HepG2 (cell line): ENCODE results near the gene GAS5. TPM values are rescaled to one million over a fixed set of nuclear protein-coding genes. Genes with fewer than 3 reads are reported as not detected.
A peak's percentile ranks its signal among the peaks of the same experiment; 100 is the strongest.

Source experiments
- CBX1 ChIP-seq: IDR thresholded peaks from one replicate; pipeline ENCODE4 v1.6.1; 2016; ENCODE audit warnings: antibody characterized with exemption, low read depth
- CC2D1A ChIP-seq: sonication (generic); formaldehyde crosslinking; IDR thresholded peaks from 2 replicates; pipeline ENCODE4 v1.8.1; 2023; ENCODE audit warnings: mild to moderate bottlenecking, missing genetic modification reagents
- EZH2 ChIP-seq: conservative IDR thresholded peaks from 2 replicates; pipeline ENCODE4 v1.6.1; 2012; ENCODE audit warnings: mild to moderate bottlenecking, low read depth, low read length, moderate library complexity
- GATA4 ChIP-seq: sonication (generic); IDR thresholded peaks from 2 replicates; pipeline ENCODE4 v1.6.1; 2016; ENCODE audit warnings: antibody characterized with exemption, low read depth, borderline replicate concordance
- HOXA3 ChIP-seq: sonication (generic); formaldehyde crosslinking; IDR thresholded peaks from 2 replicates; pipeline ENCODE4 v1.5.0; 2020; ENCODE audit warnings: missing genetic modification reagents
- IKZF4 ChIP-seq: sonication (generic); formaldehyde crosslinking; IDR thresholded peaks from 2 replicates; pipeline ENCODE4 v1.5.1; 2020; ENCODE audit warnings: borderline replicate concordance, mild to moderate bottlenecking, low read depth, missing genetic modification reagents; ENCODE audit errors: not compliant biosample characterization
- MATR3 ChIP-seq: sonication (generic); formaldehyde crosslinking; IDR thresholded peaks from 2 replicates; pipeline ENCODE4 v1.4.0; 2020; ENCODE audit warnings: missing genetic modification reagents
- ZBTB49 ChIP-seq: sonication (generic); formaldehyde crosslinking; IDR thresholded peaks from 2 replicates; pipeline ENCODE4 v1.4.0; 2020; ENCODE audit warnings: missing genetic modification reagents, borderline replicate concordance
- ZNF350 ChIP-seq: sonication (generic); formaldehyde crosslinking; IDR thresholded peaks from 2 replicates; pipeline ENCODE4 v1.4.0; 2020; ENCODE audit warnings: mild to moderate bottlenecking, low read depth, missing genetic modification reagents, borderline replicate concordance
- ZNF451 ChIP-seq: sonication (generic); formaldehyde crosslinking; IDR thresholded peaks from 2 replicates; pipeline ENCODE4 v1.5.0; 2020; ENCODE audit warnings: mild to moderate bottlenecking, missing genetic modification reagents
- ZNF546 ChIP-seq: sonication (generic); formaldehyde crosslinking; conservative IDR thresholded peaks from 2 replicates; pipeline ENCODE4 v1.8.1; 2023; ENCODE audit warnings: mild to moderate bottlenecking, missing genetic modification reagents
- ZSCAN21 ChIP-seq: sonication (generic); formaldehyde crosslinking; IDR thresholded peaks from 2 replicates; pipeline ENCODE4 v1.8.0; 2022; ENCODE audit warnings: mild to moderate bottlenecking, missing genetic modification reagents, moderate library complexity, borderline replicate concordance
- ZSCAN22 ChIP-seq: sonication (generic); formaldehyde crosslinking; IDR thresholded peaks from 2 replicates; pipeline ENCODE4 v1.4.0; 2020; ENCODE audit warnings: mild to moderate bottlenecking, missing genetic modification reagents
- polyA plus RNA-seq, 8 experiments: library from polyadenylated mRNA; depleted of rRNA in 3 of 8; stranded (reverse) in 7 of 8; unstranded in 1 of 8; fragments of >200 nt; fragmentation: Illumina TruSeq in 4 of 8; extraction: Trizol in 4 of 8; gene quantifications; 2 replicates each; pipeline versions ENCODE4 v1.2.1 to v1.2.3, GENCODE V29; 2011 to 2016; ENCODE audit warnings: low read depth in 4 of 8, missing spikeins in 1 of 8, mixed read lengths in 1 of 8; ENCODE audit not compliant: insufficient read depth in 1 of 8
- total RNA-seq, 5 experiments: library from RNA; depleted of rRNA; stranded (reverse); fragments of >200 nt; fragmentation: Illumina TruSeq; extraction: Trizol; gene quantifications; 2 replicates each; pipeline ENCODE4 v1.2.3, GENCODE V29; 2016; ENCODE audit warnings: low read depth in 1 of 5
- TF ChIP-seq, protein P1 (sequence below): sonication (generic); formaldehyde crosslinking; conservative IDR thresholded peaks from 2 replicates; pipeline ENCODE4 v1.8.0; 2022; ENCODE audit warnings: mild to moderate bottlenecking, moderate library complexity, missing genetic modification reagents
- TF ChIP-seq, protein P2 (sequence below): sonication (generic); formaldehyde crosslinking; IDR thresholded peaks from 2 replicates; pipeline ENCODE4 v1.5.0; 2020; ENCODE audit warnings: mild to moderate bottlenecking, missing genetic modification reagents, borderline replicate concordance

GAS5 gene
- total and polyA plus RNA-seq, 2 of the 13 experiments (the other 11 are each of a cell fraction or from before 2014, with no cell fraction given) = 352 to 738 TPM

DNA sequence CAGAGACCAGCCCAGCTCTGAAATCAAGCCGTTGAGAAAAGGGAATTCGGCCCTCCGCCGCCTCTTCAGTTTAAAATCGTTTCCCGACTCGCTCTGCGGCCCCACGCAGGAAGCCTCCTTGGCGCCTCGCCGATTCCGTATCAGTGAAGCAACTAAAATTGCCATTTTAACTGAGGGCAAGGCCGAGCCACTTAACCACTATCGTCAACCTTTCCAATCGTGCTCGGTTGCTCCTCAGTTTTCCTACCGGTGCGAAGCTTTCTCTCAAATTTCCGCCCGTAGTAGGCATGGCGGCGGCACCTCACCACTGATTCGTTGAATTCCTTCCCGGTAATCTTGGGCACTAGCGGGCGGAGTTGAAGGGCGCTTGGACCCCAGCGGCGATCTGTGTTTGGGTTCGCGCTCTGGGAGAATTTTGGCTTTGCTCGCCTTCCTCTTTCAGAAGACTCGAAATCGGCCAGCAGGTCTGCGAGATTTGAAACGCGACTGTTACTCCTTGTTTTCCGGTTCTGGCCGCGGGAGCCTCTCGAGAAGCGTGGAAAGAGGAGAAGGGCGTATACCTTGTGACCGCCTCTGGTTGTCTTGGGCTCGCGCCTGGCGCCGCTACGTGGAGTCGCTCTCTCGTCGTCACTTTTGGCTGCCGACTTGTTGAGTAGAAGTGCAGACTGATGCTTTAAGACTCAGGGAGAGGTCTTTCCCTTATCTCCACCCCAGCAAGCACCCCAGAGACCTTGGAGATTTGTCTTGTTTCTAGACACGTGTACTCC, 43.3 kb downstream of the GAS5 start, which contains the start of the genes CENPL and DARS2 (continued):
- TF ChIP-seq ZBTB49 (CRISPR knock-in tag) = no peak
- no peak for TF ChIP-seq GATA4
- no peak for TF ChIP-seq IKZF4
- TF ChIP-seq ZSCAN21 (CRISPR knock-in tag) = peak; percentile 89
- TF ChIP-seq, protein P1, sequence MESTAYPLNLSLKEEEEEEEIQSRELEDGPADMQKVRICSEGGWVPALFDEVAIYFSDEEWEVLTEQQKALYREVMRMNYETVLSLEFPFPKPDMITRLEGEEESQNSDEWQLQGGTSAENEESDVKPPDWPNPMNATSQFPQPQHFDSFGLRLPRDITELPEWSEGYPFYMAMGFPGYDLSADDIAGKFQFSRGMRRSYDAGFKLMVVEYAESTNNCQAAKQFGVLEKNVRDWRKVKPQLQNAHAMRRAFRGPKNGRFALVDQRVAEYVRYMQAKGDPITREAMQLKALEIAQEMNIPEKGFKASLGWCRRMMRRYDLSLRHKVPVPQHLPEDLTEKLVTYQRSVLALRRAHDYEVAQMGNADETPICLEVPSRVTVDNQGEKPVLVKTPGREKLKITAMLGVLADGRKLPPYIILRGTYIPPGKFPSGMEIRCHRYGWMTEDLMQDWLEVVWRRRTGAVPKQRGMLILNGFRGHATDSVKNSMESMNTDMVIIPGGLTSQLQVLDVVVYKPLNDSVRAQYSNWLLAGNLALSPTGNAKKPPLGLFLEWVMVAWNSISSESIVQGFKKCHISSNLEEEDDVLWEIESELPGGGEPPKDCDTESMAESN (CRISPR knock-in tag) = peak; percentile 20; the same call in 1 of the 2 replicates
- TF ChIP-seq, protein P2, sequence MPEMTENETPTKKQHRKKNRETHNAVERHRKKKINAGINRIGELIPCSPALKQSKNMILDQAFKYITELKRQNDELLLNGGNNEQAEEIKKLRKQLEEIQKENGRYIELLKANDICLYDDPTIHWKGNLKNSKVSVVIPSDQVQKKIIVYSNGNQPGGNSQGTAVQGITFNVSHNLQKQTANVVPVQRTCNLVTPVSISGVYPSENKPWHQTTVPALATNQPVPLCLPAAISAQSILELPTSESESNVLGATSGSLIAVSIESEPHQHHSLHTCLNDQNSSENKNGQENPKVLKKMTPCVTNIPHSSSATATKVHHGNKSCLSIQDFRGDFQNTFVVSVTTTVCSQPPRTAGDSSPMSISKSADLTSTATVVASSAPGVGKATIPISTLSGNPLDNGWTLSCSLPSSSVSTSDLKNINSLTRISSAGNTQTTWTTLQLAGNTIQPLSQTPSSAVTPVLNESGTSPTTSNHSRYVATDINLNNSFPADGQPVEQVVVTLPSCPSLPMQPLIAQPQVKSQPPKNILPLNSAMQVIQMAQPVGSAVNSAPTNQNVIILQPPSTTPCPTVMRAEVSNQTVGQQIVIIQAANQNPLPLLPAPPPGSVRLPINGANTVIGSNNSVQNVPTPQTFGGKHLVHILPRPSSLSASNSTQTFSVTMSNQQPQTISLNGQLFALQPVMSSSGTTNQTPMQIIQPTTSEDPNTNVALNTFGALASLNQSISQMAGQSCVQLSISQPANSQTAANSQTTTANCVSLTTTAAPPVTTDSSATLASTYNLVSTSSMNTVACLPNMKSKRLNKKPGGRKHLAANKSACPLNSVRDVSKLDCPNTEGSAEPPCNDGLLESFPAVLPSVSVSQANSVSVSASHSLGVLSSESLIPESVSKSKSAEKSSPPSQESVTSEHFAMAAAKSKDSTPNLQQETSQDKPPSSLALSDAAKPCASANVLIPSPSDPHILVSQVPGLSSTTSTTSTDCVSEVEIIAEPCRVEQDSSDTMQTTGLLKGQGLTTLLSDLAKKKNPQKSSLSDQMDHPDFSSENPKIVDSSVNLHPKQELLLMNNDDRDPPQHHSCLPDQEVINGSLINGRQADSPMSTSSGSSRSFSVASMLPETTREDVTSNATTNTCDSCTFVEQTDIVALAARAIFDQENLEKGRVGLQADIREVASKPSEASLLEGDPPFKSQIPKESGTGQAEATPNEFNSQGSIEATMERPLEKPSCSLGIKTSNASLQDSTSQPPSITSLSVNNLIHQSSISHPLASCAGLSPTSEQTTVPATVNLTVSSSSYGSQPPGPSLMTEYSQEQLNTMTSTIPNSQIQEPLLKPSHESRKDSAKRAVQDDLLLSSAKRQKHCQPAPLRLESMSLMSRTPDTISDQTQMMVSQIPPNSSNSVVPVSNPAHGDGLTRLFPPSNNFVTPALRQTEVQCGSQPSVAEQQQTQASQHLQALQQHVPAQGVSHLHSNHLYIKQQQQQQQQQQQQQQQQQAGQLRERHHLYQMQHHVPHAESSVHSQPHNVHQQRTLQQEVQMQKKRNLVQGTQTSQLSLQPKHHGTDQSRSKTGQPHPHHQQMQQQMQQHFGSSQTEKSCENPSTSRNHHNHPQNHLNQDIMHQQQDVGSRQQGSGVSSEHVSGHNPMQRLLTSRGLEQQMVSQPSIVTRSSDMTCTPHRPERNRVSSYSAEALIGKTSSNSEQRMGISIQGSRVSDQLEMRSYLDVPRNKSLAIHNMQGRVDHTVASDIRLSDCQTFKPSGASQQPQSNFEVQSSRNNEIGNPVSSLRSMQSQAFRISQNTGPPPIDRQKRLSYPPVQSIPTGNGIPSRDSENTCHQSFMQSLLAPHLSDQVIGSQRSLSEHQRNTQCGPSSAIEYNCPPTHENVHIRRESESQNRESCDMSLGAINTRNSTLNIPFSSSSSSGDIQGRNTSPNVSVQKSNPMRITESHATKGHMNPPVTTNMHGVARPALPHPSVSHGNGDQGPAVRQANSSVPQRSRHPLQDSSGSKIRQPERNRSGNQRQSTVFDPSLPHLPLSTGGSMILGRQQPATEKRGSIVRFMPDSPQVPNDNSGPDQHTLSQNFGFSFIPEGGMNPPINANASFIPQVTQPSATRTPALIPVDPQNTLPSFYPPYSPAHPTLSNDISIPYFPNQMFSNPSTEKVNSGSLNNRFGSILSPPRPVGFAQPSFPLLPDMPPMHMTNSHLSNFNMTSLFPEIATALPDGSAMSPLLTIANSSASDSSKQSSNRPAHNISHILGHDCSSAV (CRISPR knock-in tag) = no peak
- no peak for TF ChIP-seq CBX1
- peak; percentile 98 for TF ChIP-seq HOXA3 (CRISPR knock-in tag)
- TF ChIP-seq ZNF350 = peak; percentile 86
- no peak for TF ChIP-seq ZSCAN22 (CRISPR knock-in tag)
- 0 out of 2 replicates have a peak, but pooled peaks have one; percentile 75 for TF ChIP-seq CC2D1A (CRISPR knock-in tag)
- no peak for TF ChIP-seq ZNF546
- TF ChIP-seq ZNF451 (CRISPR knock-in tag) = no peak
- no peak for TF ChIP-seq EZH2
- no peak for TF ChIP-seq MATR3 (CRISPR knock-in tag)
